WTC11 (cell line): ENCODE results near the gene AMIGO3. TPM values are rescaled to one million over a fixed set of nuclear protein-coding genes. Genes with fewer than 3 reads are reported as not detected.

ENCODE experiments used
- ATAC-seq: fragments of 200-7000 bp; cut with Tn5 transposase; 2 replicates; pipeline ENCODE4 v1.10.0; 2021; ENCODE audit warnings: mild to moderate bottlenecking, moderate library complexity
- CTCF ChIA-PET: fragments of 300-600 bp; sonication (Branson Sonifier 250); formaldehyde crosslinking; loops from one replicate; lab custom pipeline; 2021; ENCODE audit warnings: antibody characterized with exemption; lab: Charles Lee
- POLR2A ChIA-PET: fragments of 350-600 bp; sonication (Branson Sonifier 250); formaldehyde crosslinking; loops from one replicate; lab custom pipeline; 2021; ENCODE audit warnings: antibody characterized with exemption; lab: Charles Lee
- DNase-seq: peaks from one replicate; pipeline ENCODE4 v3.0.0; 2021; ENCODE audit warnings: low spot score
- H3K27ac Mint-ChIP-seq: 2 replicates; pipeline ENCODE4 v1.8.0; 2021; ENCODE audit warnings: mixed read lengths
- H3K27me3 Mint-ChIP-seq: 2 replicates; pipeline ENCODE4 v1.8.0; 2021; ENCODE audit warnings: low read depth, mild to moderate bottlenecking, moderate library complexity, mixed read lengths
- H3K36me3 Mint-ChIP-seq: 2 replicates; pipeline ENCODE4 v1.8.0; 2021; ENCODE audit warnings: mixed read lengths
- H3K4me1 Mint-ChIP-seq: 2 replicates; pipeline ENCODE4 v1.8.0; 2022; ENCODE audit warnings: mixed read lengths
- H3K4me3 Mint-ChIP-seq: 2 replicates; pipeline ENCODE4 v1.8.0; 2021; ENCODE audit warnings: mild to moderate bottlenecking, moderate library complexity, mixed read lengths
- H3K9me3 Mint-ChIP-seq: 2 replicates; pipeline ENCODE4 v1.8.0; 2021; ENCODE audit warnings: mixed read lengths
- AFF4 ChIP-seq: sonication (generic); formaldehyde crosslinking; IDR thresholded peaks from 2 replicates; pipeline ENCODE4 v1.8.1; 2023; ENCODE audit warnings: mild to moderate bottlenecking, missing genetic modification reagents, borderline replicate concordance
- CREM ChIP-seq: sonication (generic); formaldehyde crosslinking; IDR thresholded peaks from 2 replicates; pipeline ENCODE4 v1.8.1; 2022; ENCODE audit warnings: mild to moderate bottlenecking, missing genetic modification reagents, moderate library complexity
- E2F4 ChIP-seq: sonication (generic); formaldehyde crosslinking; IDR thresholded peaks from 2 replicates; pipeline ENCODE4 v1.8.1; 2022; ENCODE audit warnings: low read depth, mild to moderate bottlenecking, moderate library complexity, missing genetic modification reagents, borderline replicate concordance
- EMX1 ChIP-seq: fragments of 250-450 bp; sonication (Bioruptor Pico); IDR thresholded peaks from 2 replicates; pipeline ENCODE4 v1.8.0; 2021; ENCODE audit warnings: mild to moderate bottlenecking
- FOXP4 ChIP-seq: sonication (generic); formaldehyde crosslinking; IDR thresholded peaks from 2 replicates; pipeline ENCODE4 v1.8.0; 2022; ENCODE audit warnings: mild to moderate bottlenecking, missing genetic modification reagents
- GABPB1 ChIP-seq: sonication (generic); formaldehyde crosslinking; IDR thresholded peaks from 2 replicates; pipeline ENCODE4 v1.8.1; 2023; ENCODE audit warnings: mild to moderate bottlenecking, missing genetic modification reagents
- IRF2 ChIP-seq: sonication (generic); formaldehyde crosslinking; IDR thresholded peaks from 2 replicates; pipeline ENCODE4 v1.8.0; 2022; ENCODE audit warnings: low read depth, missing genetic modification reagents, borderline replicate concordance
- MXD4 ChIP-seq: fragments of 250-450 bp; sonication (Bioruptor Pico); IDR thresholded peaks from 2 replicates; pipeline ENCODE4 v1.8.0; 2021; ENCODE audit warnings: mild to moderate bottlenecking, moderate library complexity, borderline replicate concordance
- MYBL2 ChIP-seq: sonication (generic); formaldehyde crosslinking; IDR thresholded peaks from 2 replicates; pipeline ENCODE4 v1.8.1; 2023; ENCODE audit warnings: mild to moderate bottlenecking, moderate library complexity, missing genetic modification reagents
- NFATC4 ChIP-seq: fragments of 250-450 bp; sonication (Bioruptor Pico); IDR thresholded peaks from 2 replicates; pipeline ENCODE4 v1.9.0; 2021; ENCODE audit warnings: mild to moderate bottlenecking
- NFE2L1 ChIP-seq: sonication (generic); formaldehyde crosslinking; IDR thresholded peaks from 2 replicates; pipeline ENCODE4 v1.8.1; 2023; ENCODE audit warnings: missing genetic modification reagents
- PREB ChIP-seq: sonication (generic); formaldehyde crosslinking; IDR thresholded peaks from 2 replicates; pipeline ENCODE4 v1.8.1; 2022; ENCODE audit warnings: mild to moderate bottlenecking, missing genetic modification reagents, moderate library complexity, borderline replicate concordance
- PRRX2 ChIP-seq: fragments of 250-450 bp; sonication (Bioruptor Pico); IDR thresholded peaks from 2 replicates; pipeline ENCODE4 v1.8.0; 2021; ENCODE audit warnings: mild to moderate bottlenecking
- SMAD3 ChIP-seq: sonication (generic); formaldehyde crosslinking; IDR thresholded peaks from 2 replicates; pipeline ENCODE4 v1.8.0; 2022; ENCODE audit warnings: missing genetic modification reagents, mild to moderate bottlenecking, borderline replicate concordance
- SMAD4 ChIP-seq: sonication (generic); formaldehyde crosslinking; IDR thresholded peaks from 2 replicates; pipeline ENCODE4 v1.8.0; 2022; ENCODE audit warnings: mild to moderate bottlenecking, missing genetic modification reagents
- USF1 ChIP-seq: sonication (generic); formaldehyde crosslinking; IDR thresholded peaks from 2 replicates; pipeline ENCODE4 v1.8.0; 2022; ENCODE audit warnings: mild to moderate bottlenecking, missing genetic modification reagents
- ZBTB21 ChIP-seq: sonication (generic); formaldehyde crosslinking; IDR thresholded peaks from 2 replicates; pipeline ENCODE4 v1.8.1; 2023; ENCODE audit warnings: mild to moderate bottlenecking, missing genetic modification reagents, borderline replicate concordance
- ZMAT4 ChIP-seq: fragments of 250-450 bp; sonication (Bioruptor Pico); IDR thresholded peaks from 2 replicates; pipeline ENCODE4 v1.9.0; 2021; ENCODE audit warnings: mild to moderate bottlenecking
- ZNF232 ChIP-seq: sonication (generic); formaldehyde crosslinking; IDR thresholded peaks from 2 replicates; pipeline ENCODE4 v1.8.0; 2022; ENCODE audit warnings: mild to moderate bottlenecking, missing genetic modification reagents
- ZNF281 ChIP-seq: sonication (generic); formaldehyde crosslinking; IDR thresholded peaks from 2 replicates; pipeline ENCODE4 v1.8.0; 2023; ENCODE audit warnings: mild to moderate bottlenecking, missing genetic modification reagents
- ZNF317 ChIP-seq: sonication (generic); formaldehyde crosslinking; IDR thresholded peaks from 2 replicates; pipeline ENCODE4 v1.8.1; 2023; ENCODE audit warnings: low read depth, mild to moderate bottlenecking, moderate library complexity, missing genetic modification reagents, borderline replicate concordance
- ZNF416 ChIP-seq: fragments of 250-450 bp; sonication (Bioruptor Pico); IDR thresholded peaks from 2 replicates; pipeline ENCODE4 v1.9.0; 2021; ENCODE audit warnings: mild to moderate bottlenecking, inconsistent platforms
- ZNF512 ChIP-seq: sonication (generic); formaldehyde crosslinking; IDR thresholded peaks from 2 replicates; pipeline ENCODE4 v1.8.1; 2022; ENCODE audit warnings: missing genetic modification reagents, borderline replicate concordance
- total RNA-seq: library from RNA; stranded (reverse); gene quantifications from 3 replicates; pipeline ENCODE4 v1.2.3, GENCODE V29; 2021

AMIGO3 gene
- total RNA-seq, 1 experiment from 2014 or later = 3.9 TPM

- no peak for TF ChIP-seq AFF4 (CRISPR knock-in tag)
- TF ChIP-seq ZMAT4 (CRISPR knock-in tag) = no peak
- TF ChIP-seq SMAD4 (CRISPR knock-in tag) = no peak
- TF ChIP-seq GABPB1 (CRISPR knock-in tag) = no peak
- TF ChIP-seq MYBL2 = no peak
- no peak for TF ChIP-seq IRF2 (CRISPR knock-in tag)
- no peak for TF ChIP-seq ZNF232 (CRISPR knock-in tag)
- TF ChIP-seq NFATC4 (CRISPR knock-in tag) = no peak
- no peak for TF ChIP-seq USF1 (CRISPR knock-in tag)
- TF ChIP-seq NFE2L1 = no peak
Observed at GRCh38 chr3:49707113-49707480, 12.4 kb downstream of the AMIGO3 start (continued).

GRCh38 chr3:49706456-49707112, 12.9 kb downstream of the AMIGO3 start:
- Mint-ChIP-seq H3K9me3 (no peaks in the 10 kb centered on the region), H3K4me3 (no peak overlapping the region), H3K27me3 (no peaks in the 10 kb centered on the region), H3K27ac (no peak overlapping the region), H3K36me3 (peaks cover under 1% of the 10 kb centered on the region), H3K4me1 (peaks cover 8% of the 10 kb centered on the region; the same call in 1 of the 2 replicates)
- ChIA-PET CTCF (no interaction called here), POLR2A (interaction anchor here (1.0 kb wide), 1 partner anchor 18 kb away, joined by 3 read pairs; no protein-coding TSS in a partner anchor)
- DNase-seq = no peak
- ATAC-seq = no peak
- TF ChIP-seq SMAD4 (CRISPR knock-in tag) (no peak), ZNF512 (CRISPR knock-in tag) (no peak), E2F4 (no peak), ZNF317 (CRISPR knock-in tag) (no peak), ZNF281 (CRISPR knock-in tag) (no peak), PREB (no peak), MXD4 (CRISPR knock-in tag) (no peak), ZNF416 (CRISPR knock-in tag) (no peak), SMAD3 (CRISPR knock-in tag) (no peak), ZBTB21 (no peak), FOXP4 (CRISPR knock-in tag) (no peak), PRRX2 (CRISPR knock-in tag) (no peak), CREM (CRISPR knock-in tag) (no peak), EMX1 (CRISPR knock-in tag) (no peak)
